Astrocyte (in vitro differentiated cells and primary cell): ENCODE measurements around the gene EIF1AD. TPM values are rescaled to one million over a fixed set of nuclear protein-coding genes. Genes with fewer than 3 reads are reported as not detected.
A peak's percentile ranks its signal among the peaks of the same experiment; 100 is the strongest.

ENCODE experiments used
- DNase-seq: peaks from one replicate; pipeline ENCODE4 v3.0.0-alpha.2; 2010; ENCODE audit warnings: low read depth
- FAIRE-seq: peaks from 2 replicates; lab custom pipeline; 2011; peaks lifted over from hg19 to GRCh38; lab: Jason Lieb, UNC
- H2AFZ ChIP-seq: 2 replicates; pipeline ENCODE4 v1.6.0; 2012; ENCODE audit warnings: low read depth, low read length, inconsistent platforms
- H3K27ac ChIP-seq: 2 replicates; pipeline ENCODE4 v1.5.1; 2011; ENCODE audit warnings: low read depth, low read length, inconsistent platforms
- H3K27me3 ChIP-seq: 2 replicates; pipeline ENCODE4 v1.6.0; 2011; ENCODE audit warnings: low read length, inconsistent platforms; ENCODE audit not compliant: insufficient read depth
- H3K36me3 ChIP-seq: 2 replicates; pipeline ENCODE4 v1.5.1; 2011; ENCODE audit warnings: low read length, inconsistent platforms; ENCODE audit not compliant: insufficient read depth
- H3K4me1 ChIP-seq: 2 replicates; pipeline ENCODE4 v1.5.1; 2011; ENCODE audit warnings: low read length, inconsistent platforms; ENCODE audit not compliant: insufficient read depth
- H3K4me2 ChIP-seq: 2 replicates; pipeline ENCODE4 v1.6.0; 2012; ENCODE audit warnings: low read length, inconsistent platforms
- H3K4me3 ChIP-seq: 2 replicates; pipeline ENCODE4 v1.5.1; 2011; ENCODE audit warnings: low read depth, mild to moderate bottlenecking, low read length, inconsistent platforms; ENCODE audit not compliant: insufficient read depth
- H3K79me2 ChIP-seq: 2 replicates; pipeline ENCODE4 v1.6.0; 2012; ENCODE audit warnings: mild to moderate bottlenecking, low read length, inconsistent platforms; ENCODE audit not compliant: insufficient read depth
- H3K9ac ChIP-seq: 2 replicates; pipeline ENCODE4 v1.6.0; 2012; ENCODE audit warnings: mild to moderate bottlenecking, low read length, inconsistent platforms
- H3K9me3 ChIP-seq: 2 replicates; pipeline ENCODE4 v1.5.1; 2012; ENCODE audit warnings: low read depth, mild to moderate bottlenecking, low read length, inconsistent platforms; ENCODE audit not compliant: insufficient read depth
- H4K20me1 ChIP-seq: 2 replicates; pipeline ENCODE4 v1.6.0; 2012; ENCODE audit warnings: low read length, inconsistent platforms; ENCODE audit not compliant: insufficient read depth
- H3K27ac Mint-ChIP-seq: one replicate; pipeline ENCODE4 v1.8.0; 2021; ENCODE audit warnings: mild to moderate bottlenecking, mixed read lengths; ENCODE audit not compliant: unreplicated experiment
- H3K27me3 Mint-ChIP-seq: one replicate; pipeline ENCODE4 v1.8.0; 2021; ENCODE audit warnings: low read depth, mixed read lengths; ENCODE audit not compliant: unreplicated experiment
- H3K36me3 Mint-ChIP-seq: one replicate; pipeline ENCODE4 v1.8.0; 2021; ENCODE audit warnings: low read depth, mixed read lengths; ENCODE audit not compliant: unreplicated experiment
- H3K4me1 Mint-ChIP-seq: one replicate; pipeline ENCODE4 v1.8.0; 2021; ENCODE audit warnings: low read depth, mixed read lengths; ENCODE audit not compliant: unreplicated experiment
- H3K4me3 Mint-ChIP-seq: one replicate; pipeline ENCODE4 v1.8.0; 2021; ENCODE audit warnings: mild to moderate bottlenecking, moderate library complexity, mixed read lengths; ENCODE audit not compliant: unreplicated experiment
- H3K9me3 Mint-ChIP-seq: one replicate; pipeline ENCODE4 v1.8.0; 2021; ENCODE audit warnings: mild to moderate bottlenecking, mixed read lengths; ENCODE audit not compliant: unreplicated experiment
- EZH2 ChIP-seq: IDR thresholded peaks from 2 replicates; pipeline ENCODE4 v1.6.1; 2012; ENCODE audit warnings: mild to moderate bottlenecking, low read length, inconsistent platforms; ENCODE audit not compliant: insufficient read depth
- total RNA-seq: library from RNA; stranded (reverse); gene quantifications from 2 replicates; pipeline ENCODE4 v1.2.1, GENCODE V29; 2021
- TF ChIP-seq, protein P1 (sequence below): IDR thresholded peaks from 2 replicates; pipeline ENCODE4 v1.5.1; 2011; ENCODE audit warnings: low read depth, mild to moderate bottlenecking, inconsistent platforms, low read length, moderate library complexity; ENCODE audit not compliant: insufficient read depth

EIF1AD gene
- total RNA-seq, 1 donor from 2014 or later, result 42.7 TPM

DNA sequence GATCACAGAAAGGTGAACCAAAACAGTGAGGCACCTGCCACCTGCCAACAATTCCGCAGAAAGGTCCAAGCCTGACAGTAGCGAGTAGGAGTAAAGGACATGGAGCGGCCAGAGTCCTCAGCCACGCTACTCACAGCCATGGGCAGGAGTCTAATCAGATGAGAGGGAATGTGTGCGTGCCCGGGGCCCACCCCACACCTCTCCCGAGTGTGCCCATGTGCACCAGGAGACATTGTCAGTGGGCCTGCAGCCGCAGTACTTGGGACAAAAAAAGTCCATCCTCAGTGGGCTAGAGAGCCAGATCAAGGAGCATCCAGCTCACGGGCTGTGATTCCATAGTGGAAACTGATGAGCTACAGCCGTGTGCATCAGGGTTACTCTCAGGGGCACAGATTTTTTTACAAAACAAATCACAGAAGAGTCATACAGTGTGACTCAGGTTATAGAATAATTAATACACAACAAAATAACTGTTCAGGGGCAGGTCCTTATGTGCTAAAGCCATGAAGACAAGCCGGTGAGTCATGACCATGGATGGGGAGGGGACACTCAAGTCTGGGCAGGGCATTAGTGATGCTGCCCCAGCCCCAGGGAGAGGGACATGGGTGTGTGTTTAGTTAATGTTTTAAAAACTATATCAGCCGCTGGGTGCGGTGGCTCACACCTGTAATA is 28.4 kb downstream of the EIF1AD start:
- no peak overlapping the region for H3K27ac Mint-ChIP-seq
- Histone ChIP-seq H3K79me2 (no peaks in the 10 kb centered on the region), H2AFZ (no peak overlapping the region), H3K9ac (no peak overlapping the region), H3K27ac (no peak overlapping the region), H3K9me3 (no peaks in the 10 kb centered on the region), H3K36me3 (peaks cover 25% of the 10 kb centered on the region), H3K4me1 (no peaks in the 10 kb centered on the region), H3K27me3 (no peaks in the 10 kb centered on the region), H4K20me1 (peaks cover 21% of the 10 kb centered on the region), H3K4me2 (no peak overlapping the region), H3K4me3 (no peak overlapping the region)
- peaks cover 10% of the 10 kb centered on the region for H3K36me3 Mint-ChIP-seq
- no peaks in the 10 kb centered on the region for H3K27me3 Mint-ChIP-seq
- peaks cover 2% of the 10 kb centered on the region for H3K4me1 Mint-ChIP-seq
- H3K4me3 Mint-ChIP-seq, result peak overlapping the region; percentile 22
- no peak for TF ChIP-seq EZH2
- TF ChIP-seq, protein P1, sequence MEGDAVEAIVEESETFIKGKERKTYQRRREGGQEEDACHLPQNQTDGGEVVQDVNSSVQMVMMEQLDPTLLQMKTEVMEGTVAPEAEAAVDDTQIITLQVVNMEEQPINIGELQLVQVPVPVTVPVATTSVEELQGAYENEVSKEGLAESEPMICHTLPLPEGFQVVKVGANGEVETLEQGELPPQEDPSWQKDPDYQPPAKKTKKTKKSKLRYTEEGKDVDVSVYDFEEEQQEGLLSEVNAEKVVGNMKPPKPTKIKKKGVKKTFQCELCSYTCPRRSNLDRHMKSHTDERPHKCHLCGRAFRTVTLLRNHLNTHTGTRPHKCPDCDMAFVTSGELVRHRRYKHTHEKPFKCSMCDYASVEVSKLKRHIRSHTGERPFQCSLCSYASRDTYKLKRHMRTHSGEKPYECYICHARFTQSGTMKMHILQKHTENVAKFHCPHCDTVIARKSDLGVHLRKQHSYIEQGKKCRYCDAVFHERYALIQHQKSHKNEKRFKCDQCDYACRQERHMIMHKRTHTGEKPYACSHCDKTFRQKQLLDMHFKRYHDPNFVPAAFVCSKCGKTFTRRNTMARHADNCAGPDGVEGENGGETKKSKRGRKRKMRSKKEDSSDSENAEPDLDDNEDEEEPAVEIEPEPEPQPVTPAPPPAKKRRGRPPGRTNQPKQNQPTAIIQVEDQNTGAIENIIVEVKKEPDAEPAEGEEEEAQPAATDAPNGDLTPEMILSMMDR, result no peak
- peak; percentile 36 for DNase-seq
- no peak for FAIRE-seq
- H3K9me3 Mint-ChIP-seq, result no peaks in the 10 kb centered on the region

- TF ChIP-seq, protein P1, result no peak
- TF ChIP-seq EZH2, result no peak
- Histone ChIP-seq H3K4me2 (no peak overlapping the region), H3K27me3 (no peaks in the 10 kb centered on the region), H3K79me2 (no peaks in the 10 kb centered on the region), H3K36me3 (peaks cover 26% of the 10 kb centered on the region), H3K4me1 (no peaks in the 10 kb centered on the region), H3K27ac (no peak overlapping the region), H4K20me1 (peaks cover 26% of the 10 kb centered on the region), H3K9ac (no peak overlapping the region), H3K9me3 (no peaks in the 10 kb centered on the region), H3K4me3 (no peak overlapping the region), H2AFZ (no peak overlapping the region)
- no peak overlapping the region for H3K27ac Mint-ChIP-seq
- no peaks in the 10 kb centered on the region for H3K27me3 Mint-ChIP-seq
- peaks cover 2% of the 10 kb centered on the region for H3K4me1 Mint-ChIP-seq
- no peaks in the 10 kb centered on the region for H3K9me3 Mint-ChIP-seq
- DNase-seq (no peak), FAIRE-seq (no peak)
- H3K36me3 Mint-ChIP-seq, result peaks cover 13% of the 10 kb centered on the region
- no peak overlapping the region for H3K4me3 Mint-ChIP-seq
Observed at GRCh38 chr11:65972116-65972515, 29.8 kb downstream of the EIF1AD start.
